Endothelial cell of hepatic sinusoid (primary cell): ENCODE results near the gene ATP5MG.

Source experiments
- in situ Hi-C: cut with HindIII; loops from 2 replicates; pipeline ENCODE4 v1.10.0; 2017; ENCODE audit warnings: low sequenced_read_pairs

ATP5MG gene

GRCh38 chr11:118441770-118442275 is 40.4 kb downstream of the ATP5MG start:
- in situ Hi-C loops = loop anchor here (5.0 kb wide), 1 partner anchor 85 kb away; the partner anchor contains the start of gene TTC36

GRCh38 chr11:118442301-118442700 is 40.9 kb downstream of the ATP5MG start:
- in situ Hi-C loops = loop anchor here (5.0 kb wide), 1 partner anchor 85 kb away; the partner anchor contains the start of gene TTC36

- in situ Hi-C loops = loop anchor here (5.0 kb wide), 1 partner anchor 84 kb away; the partner anchor contains the start of gene TTC36
These were observed 41.6 kb downstream of the ATP5MG start for GRCh38 chr11:118442908-118443589.

DNA sequence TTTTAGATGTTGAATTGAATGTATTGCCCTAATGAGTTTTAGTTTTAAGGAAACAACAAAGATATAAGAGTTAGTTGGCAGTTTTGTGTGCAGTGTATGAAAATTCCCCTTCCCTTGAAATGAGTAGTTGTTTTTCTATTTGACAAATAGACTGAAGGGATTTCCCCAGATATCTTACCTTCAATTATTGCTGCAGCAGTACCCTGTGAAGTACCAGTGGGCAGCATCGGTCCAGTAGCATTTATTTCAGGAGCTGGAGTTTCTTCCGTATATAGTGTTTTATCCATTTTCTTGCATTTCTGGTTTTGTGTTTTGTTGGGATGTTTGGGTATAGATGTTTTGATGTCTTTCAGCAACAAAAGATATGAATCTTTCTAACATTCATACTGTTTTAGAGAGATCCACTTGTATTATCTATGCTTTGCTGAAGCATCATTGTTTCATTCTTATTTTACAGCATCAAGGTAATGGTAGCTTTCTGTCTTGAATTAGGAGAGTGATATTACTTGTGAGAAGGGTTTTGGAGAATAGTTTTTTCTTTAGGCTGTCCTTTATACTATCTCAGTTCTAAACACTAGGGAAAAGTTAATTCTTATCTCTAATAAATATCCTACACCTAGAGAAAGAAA is 42.3 kb downstream of the ATP5MG start:
- in situ Hi-C loops = loop anchor here (5.0 kb wide), 1 partner anchor 84 kb away; the partner anchor contains the start of gene TTC36

- in situ Hi-C loops = no loop called here
These were observed 46.0 kb downstream of the ATP5MG start for GRCh38 chr11:118447423-118447822.

DNA sequence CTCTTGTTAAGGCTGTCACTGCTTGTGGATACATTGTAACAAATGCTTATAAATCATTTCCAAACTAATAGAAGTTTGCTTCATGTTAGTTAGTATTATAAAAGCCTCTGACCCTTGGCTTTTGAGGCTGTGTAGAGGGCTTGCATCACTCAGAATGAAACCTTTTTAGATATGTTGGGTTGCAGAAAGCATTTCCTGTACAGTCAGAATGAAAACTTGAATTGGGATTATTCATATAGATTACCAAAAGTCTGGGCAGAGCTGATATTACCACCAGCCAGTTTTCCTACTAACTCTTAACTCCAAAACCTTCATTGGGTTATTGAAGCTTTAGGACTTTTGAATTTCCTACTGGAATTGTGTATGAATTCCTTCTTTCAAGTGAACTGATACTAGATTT is 46.9 kb downstream of the ATP5MG start:
- in situ Hi-C loops = no loop called here

DNA sequence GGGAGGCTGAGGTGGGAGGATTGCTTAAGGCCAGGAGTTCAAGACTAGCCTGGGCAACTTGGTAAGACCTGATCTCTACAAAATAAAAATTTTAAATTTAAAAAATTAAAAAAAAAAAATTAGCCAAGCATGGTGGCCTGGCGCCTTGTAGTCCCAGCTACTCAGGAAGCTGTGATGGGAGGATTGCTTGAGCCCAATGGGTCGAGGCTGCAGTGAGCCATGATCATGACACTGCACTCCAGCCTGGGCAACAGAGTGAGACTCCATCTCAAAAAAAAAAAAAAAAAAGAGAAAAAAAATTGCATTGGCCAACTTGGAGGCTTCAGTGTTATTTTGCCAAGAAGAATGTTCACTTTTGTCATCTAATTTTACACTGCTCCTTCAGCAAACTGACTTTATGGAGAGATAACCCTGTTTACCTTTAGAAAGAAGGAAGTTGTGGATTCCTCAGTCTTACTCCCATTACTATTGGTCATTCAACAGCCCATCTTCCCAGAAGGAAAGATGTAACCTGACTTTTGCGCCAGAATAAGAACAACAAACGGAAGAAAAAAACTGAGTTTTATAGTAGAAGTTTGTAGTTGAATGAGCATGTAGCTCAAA is 48.0 kb downstream of the ATP5MG start:
- in situ Hi-C loops = no loop called here

GRCh38 chr11:118450451-118450850 is 49.0 kb downstream of the ATP5MG start:
- in situ Hi-C loops = no loop called here
